ENCODE measurements around the gene PLCG2.
"Not testable (repeated sequence)": the region's sequence is repeated elsewhere in the genome, so short reads cannot be mapped to it uniquely, and the experiment has no call there.

PLCG2 gene

GRCh38 chr16:81756615-81757356, 22.3 kb upstream of the PLCG2 start:
- ChIA-PET POLR2A (interaction anchor here (0.7 kb wide), 1 partner anchor 14 kb away, joined by 3 read pairs; no protein-coding TSS in a partner anchor), CTCF (interaction anchor here (0.7 to 1.2 kb wide), 2 partner anchors 19 to 498 kb away, joined by 3 read pairs; no protein-coding TSS in a partner anchor)
- no peak for DNase-seq (ENCODE audit: low read depth, low spot score)
- H3K4me3 ChIP-seq (ENCODE audit: low read depth, low read length) = no peak overlapping the region
- TF ChIP-seq CTCF (IDR thresholded peaks at IDR 0.05; ENCODE audit: insufficient read depth, low read length, missing control alignments) = no peak

- TF ChIP-seq CTCF (IDR thresholded peaks at IDR 0.05; ENCODE audit: insufficient read depth, low read length, missing control alignments) = no peak
- CTCF ChIA-PET = no interaction called here
- POLR2A ChIA-PET = no interaction called here
- no peak for DNase-seq (ENCODE audit: low read depth, low spot score)
- H3K4me3 ChIP-seq (ENCODE audit: low read depth, low read length) = no peak overlapping the region
Observed at GRCh38 chr16:81758376-81758775, 20.7 kb upstream of the PLCG2 start.

GRCh38 chr16:81762322-81762721, 16.8 kb upstream of the PLCG2 start:
- POLR2A ChIA-PET; DNase-seq (ENCODE audit: low read depth, low spot score); CTCF ChIA-PET; H3K4me3 ChIP-seq (ENCODE audit: low read depth, low read length): not testable (repeated sequence)

- CTCF ChIA-PET = no interaction called here
- DNase-seq (ENCODE audit: low read depth, low spot score) = no peak
- TF ChIP-seq CTCF (IDR thresholded peaks at IDR 0.05; ENCODE audit: insufficient read depth, low read length, missing control alignments) = no peak
- POLR2A ChIA-PET = no interaction called here
- H3K4me3 ChIP-seq (ENCODE audit: low read depth, low read length) = no peak overlapping the region
Observed at GRCh38 chr16:81765111-81765919, 13.8 kb upstream of the PLCG2 start.

- POLR2A ChIA-PET = no interaction called here
- no peak for TF ChIP-seq CTCF (IDR thresholded peaks at IDR 0.05; ENCODE audit: insufficient read depth, low read length, missing control alignments)
- CTCF ChIA-PET = no interaction called here
- H3K4me3 ChIP-seq (ENCODE audit: low read depth, low read length) = no peak overlapping the region
- no peak for DNase-seq (ENCODE audit: low read depth, low spot score)
Observed at GRCh38 chr16:81765969-81766368, 13.1 kb upstream of the PLCG2 start.

GRCh38 chr16:81767987-81768592, 11.0 kb upstream of the PLCG2 start:
- CTCF ChIA-PET = no interaction called here
- DNase-seq (ENCODE audit: low read depth, low spot score) = no peak
- no peak for TF ChIP-seq CTCF (IDR thresholded peaks at IDR 0.05; ENCODE audit: insufficient read depth, low read length, missing control alignments)
- H3K4me3 ChIP-seq (ENCODE audit: low read depth, low read length) = no peak overlapping the region
- POLR2A ChIA-PET = no interaction called here

All from AG04449 (cell line).